GM18870 (cell line): Measurements from ENCODE around the gene MAP4K2.

Experiments used
- ATAC-seq: cut with Tn5 transposase; IDR thresholded peaks from one replicate; pipeline ENCODE4 v1.9.1; 2021; ENCODE audit warnings: moderate library complexity; ENCODE audit not compliant: unreplicated experiment

The MAP4K2 gene

DNA sequence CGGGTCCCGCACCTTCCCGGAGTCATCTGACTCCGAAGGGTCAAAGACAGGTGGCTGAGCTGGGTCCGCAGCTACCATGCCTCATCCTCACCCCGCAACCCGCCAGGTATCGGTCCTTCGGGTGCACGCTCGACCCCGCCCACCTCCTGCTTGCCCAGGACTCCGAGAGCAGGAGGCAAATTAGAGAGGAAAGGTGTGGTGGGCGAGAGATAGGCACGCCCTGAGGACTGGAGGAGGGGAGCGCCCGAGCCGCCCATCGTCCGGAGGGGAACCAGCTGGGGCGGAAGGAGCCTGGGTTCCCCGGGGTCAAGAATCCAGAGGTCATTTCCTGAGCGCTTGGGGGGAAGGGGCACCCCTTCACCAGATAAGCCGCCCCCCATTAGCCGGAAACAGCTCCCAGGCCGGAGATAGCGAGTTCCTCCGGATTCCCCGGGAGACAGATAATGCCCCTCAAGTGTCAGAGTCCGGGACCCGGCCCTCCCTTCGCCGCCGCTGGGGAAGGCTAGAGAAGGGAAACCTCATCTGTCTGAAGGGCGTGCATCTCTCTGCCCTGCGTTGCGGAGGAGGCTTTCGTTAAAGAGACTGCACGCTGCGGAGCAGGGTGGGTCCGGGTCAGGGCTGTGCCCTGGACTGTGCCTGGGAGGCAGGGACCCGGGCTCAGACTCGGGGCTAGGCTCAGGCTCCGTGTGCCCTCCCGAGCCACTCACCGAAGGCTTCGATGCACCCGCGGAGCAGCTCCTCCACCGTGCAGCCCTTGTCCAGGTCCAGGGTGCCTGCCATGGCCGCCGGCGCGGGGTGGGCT, 60.7 kb downstream of the MAP4K2 start:
- ATAC-seq = no peak

- ATAC-seq = no peak
These were observed 61.5 kb downstream of the MAP4K2 start for GRCh38 chr11:64741375-64742086.

GRCh38 chr11:64739871-64740270, 63.1 kb downstream of the MAP4K2 start:
- ATAC-seq = no peak

GRCh38 chr11:64736654-64737053, 66.4 kb downstream of the MAP4K2 start:
- ATAC-seq = no peak

GRCh38 chr11:64735725-64736259, 67.2 kb downstream of the MAP4K2 start:
- no peak for ATAC-seq
